Smooth muscle cell (in vitro differentiated cells): Measurements from ENCODE around the gene FGFR4. TPM values are rescaled to one million over a fixed set of nuclear protein-coding genes. Genes with fewer than 3 reads are reported as not detected.
"Not testable (repeated sequence)": the region's sequence is repeated elsewhere in the genome, so short reads cannot be mapped to it uniquely, and the experiment has no call there.

Source experiments
- DNase-seq: peaks from one replicate; lab custom pipeline; 2025; ENCODE audit not compliant: unreplicated experiment; lab: John Stamatoyannopoulos, UW
- H2AFZ ChIP-seq: fragments of 200-600 bp; sonication (generic); 2 replicates; pipeline ENCODE4 v1.6.0; 2016; ENCODE audit warnings: antibody characterized with exemption, low read depth, mild to moderate bottlenecking
- H3F3A ChIP-seq: fragments of 200-600 bp; sonication (generic); 2 replicates; pipeline ENCODE4 v1.6.0; 2017; ENCODE audit warnings: antibody characterized with exemption, low read depth
- H3K27ac ChIP-seq: fragments of 200-600 bp; sonication (generic); 2 replicates; pipeline ENCODE4 v1.5.1; 2016; ENCODE audit warnings: low read depth, mild to moderate bottlenecking
- H3K27me3 ChIP-seq: fragments of 200-600 bp; sonication (generic); 2 replicates; pipeline ENCODE4 v1.6.1; 2016; ENCODE audit warnings: low read depth, mild to moderate bottlenecking
- H3K36me3 ChIP-seq: fragments of 200-600 bp; sonication (generic); 2 replicates; pipeline ENCODE4 v1.5.1; 2016; ENCODE audit warnings: low read depth
- H3K4me1 ChIP-seq: fragments of 200-600 bp; sonication (generic); 2 replicates; pipeline ENCODE4 v1.5.1; 2016; ENCODE audit warnings: low read depth
- H3K4me2 ChIP-seq: fragments of 200-600 bp; sonication (generic); 2 replicates; pipeline ENCODE4 v1.6.0; 2016; ENCODE audit warnings: mild to moderate bottlenecking
- H3K4me3 ChIP-seq: fragments of 200-600 bp; sonication (generic); 2 replicates; pipeline ENCODE4 v1.5.1; 2016; ENCODE audit warnings: mild to moderate bottlenecking
- H3K79me2 ChIP-seq: fragments of 200-600 bp; sonication (generic); 2 replicates; pipeline ENCODE4 v1.6.0; 2016; ENCODE audit warnings: low read depth, mild to moderate bottlenecking
- H3K9ac ChIP-seq: fragments of 200-600 bp; sonication (generic); 2 replicates; pipeline ENCODE4 v1.6.0; 2016; ENCODE audit warnings: low read depth
- H3K9me3 ChIP-seq: fragments of 200-600 bp; sonication (generic); replicated peaks from 2 replicates; pipeline ENCODE4 v1.5.1; 2016; ENCODE audit warnings: low read depth
- H4K20me1 ChIP-seq: fragments of 200-600 bp; sonication (generic); 2 replicates; pipeline ENCODE4 v1.6.0; 2016; ENCODE audit warnings: low read depth
- WGBS: methylation state at CpG from one replicate; pipeline ENCODE4 v1.1.7; 2016; ENCODE audit warnings: low lambda C conversion rate; 5-methylcytosine and 5-hydroxymethylcytosine counted together
- polyA plus RNA-seq: library from polyadenylated mRNA; unstranded; fragments of >200 nt; fragmentation: Nextera tagmentation; extraction: Ambion mirVana; gene quantifications from 2 replicates; pipeline ENCODE4 v1.2.1, GENCODE V29; 2016
- total RNA-seq: library from RNA; depleted of rRNA; stranded (reverse); fragments of >200 nt; gene quantifications from 2 replicates; pipeline ENCODE4 v1.2.3, GENCODE V29; 2014
- TF ChIP-seq, protein P1 (sequence below): fragments of 200-600 bp; sonication (generic); IDR thresholded peaks from 2 replicates; pipeline ENCODE4 v1.5.1; 2017; ENCODE audit warnings: borderline replicate concordance, mild to moderate bottlenecking, antibody characterized with exemption; ENCODE audit not compliant: insufficient read depth, poor library complexity, severe bottlenecking

FGFR4 gene
- total and polyA plus RNA-seq, 2 experiments from 2014 or later: 0.90 to 1.1 TPM

DNA sequence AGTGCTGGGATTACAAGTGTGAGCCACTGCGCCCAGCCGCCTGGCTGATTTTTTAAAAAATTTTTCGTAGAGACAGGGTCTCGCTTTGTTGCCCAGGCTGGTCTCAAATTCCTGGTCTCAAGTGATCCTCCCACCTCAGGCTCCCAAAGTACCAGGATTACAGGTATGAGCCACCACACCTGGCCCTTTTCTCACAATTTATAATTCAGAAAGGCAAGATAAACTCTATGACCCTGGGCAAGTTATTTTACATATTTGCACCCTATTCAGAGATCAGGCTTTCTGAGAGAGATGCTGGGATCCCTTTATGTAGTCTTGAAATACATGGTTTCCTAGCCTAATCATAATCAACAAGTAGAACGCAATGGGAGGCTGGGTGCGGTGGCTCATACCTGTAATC is 43.6 kb upstream of the FGFR4 start:
- no peak overlapping the region for H3K27ac ChIP-seq
- no peak for DNase-seq
- no peak overlapping the region for H2AFZ ChIP-seq
- TF ChIP-seq, protein P1, sequence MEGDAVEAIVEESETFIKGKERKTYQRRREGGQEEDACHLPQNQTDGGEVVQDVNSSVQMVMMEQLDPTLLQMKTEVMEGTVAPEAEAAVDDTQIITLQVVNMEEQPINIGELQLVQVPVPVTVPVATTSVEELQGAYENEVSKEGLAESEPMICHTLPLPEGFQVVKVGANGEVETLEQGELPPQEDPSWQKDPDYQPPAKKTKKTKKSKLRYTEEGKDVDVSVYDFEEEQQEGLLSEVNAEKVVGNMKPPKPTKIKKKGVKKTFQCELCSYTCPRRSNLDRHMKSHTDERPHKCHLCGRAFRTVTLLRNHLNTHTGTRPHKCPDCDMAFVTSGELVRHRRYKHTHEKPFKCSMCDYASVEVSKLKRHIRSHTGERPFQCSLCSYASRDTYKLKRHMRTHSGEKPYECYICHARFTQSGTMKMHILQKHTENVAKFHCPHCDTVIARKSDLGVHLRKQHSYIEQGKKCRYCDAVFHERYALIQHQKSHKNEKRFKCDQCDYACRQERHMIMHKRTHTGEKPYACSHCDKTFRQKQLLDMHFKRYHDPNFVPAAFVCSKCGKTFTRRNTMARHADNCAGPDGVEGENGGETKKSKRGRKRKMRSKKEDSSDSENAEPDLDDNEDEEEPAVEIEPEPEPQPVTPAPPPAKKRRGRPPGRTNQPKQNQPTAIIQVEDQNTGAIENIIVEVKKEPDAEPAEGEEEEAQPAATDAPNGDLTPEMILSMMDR: no peak
- 98% methylated on average over 6 of the region's 6 CpGs for WGBS
- H3K4me2 ChIP-seq: no peak overlapping the region
- no peaks in the 10 kb centered on the region for H3F3A ChIP-seq
- H3K9ac ChIP-seq: no peak overlapping the region
- no peaks in the 10 kb centered on the region for H3K79me2 ChIP-seq
- no peaks in the 10 kb centered on the region for H3K4me1 ChIP-seq
- peaks cover 20% of the 10 kb centered on the region for H4K20me1 ChIP-seq
- no peaks in the 10 kb centered on the region for H3K36me3 ChIP-seq
- H3K4me3 ChIP-seq: no peak overlapping the region
- H3K9me3 ChIP-seq: no peaks in the 10 kb centered on the region
- H3K27me3 ChIP-seq: no peaks in the 10 kb centered on the region

DNA sequence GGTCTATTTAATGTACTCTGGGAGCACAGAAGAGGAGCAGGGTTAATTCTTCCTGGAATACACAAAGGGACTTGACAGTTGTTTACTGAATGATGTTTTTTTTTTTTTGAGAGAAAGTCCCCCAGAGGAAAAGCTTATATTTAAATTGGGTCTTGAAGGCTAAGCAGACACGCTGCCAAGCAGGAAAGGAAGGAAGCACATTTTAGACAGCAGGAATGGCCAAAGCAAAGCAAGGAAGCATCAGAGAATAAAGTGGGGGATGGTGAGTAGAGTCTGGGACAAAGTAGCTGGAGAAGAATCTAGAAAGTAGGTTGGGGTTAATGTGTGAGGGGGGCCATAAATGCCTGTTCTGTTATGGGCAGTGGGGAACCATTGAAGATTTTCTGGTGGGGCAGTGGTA is 42.8 kb upstream of the FGFR4 start:
- no peak overlapping the region for H3K4me2 ChIP-seq
- no peak overlapping the region for H3K27ac ChIP-seq
- H2AFZ ChIP-seq: no peak overlapping the region
- no peaks in the 10 kb centered on the region for H3K27me3 ChIP-seq
- H3K36me3 ChIP-seq: no peaks in the 10 kb centered on the region
- H3K9ac ChIP-seq: no peak overlapping the region
- no peak for DNase-seq
- no peaks in the 10 kb centered on the region for H3K79me2 ChIP-seq
- H4K20me1 ChIP-seq: peaks cover 12% of the 10 kb centered on the region
- H3K9me3 ChIP-seq: no peaks in the 10 kb centered on the region
- no peaks in the 10 kb centered on the region for H3K4me1 ChIP-seq
- no peak overlapping the region for H3K4me3 ChIP-seq
- 100% methylated on average over 1 of the region's 1 CpG for WGBS
- TF ChIP-seq, protein P1: no peak
- H3F3A ChIP-seq: no peaks in the 10 kb centered on the region

DNA sequence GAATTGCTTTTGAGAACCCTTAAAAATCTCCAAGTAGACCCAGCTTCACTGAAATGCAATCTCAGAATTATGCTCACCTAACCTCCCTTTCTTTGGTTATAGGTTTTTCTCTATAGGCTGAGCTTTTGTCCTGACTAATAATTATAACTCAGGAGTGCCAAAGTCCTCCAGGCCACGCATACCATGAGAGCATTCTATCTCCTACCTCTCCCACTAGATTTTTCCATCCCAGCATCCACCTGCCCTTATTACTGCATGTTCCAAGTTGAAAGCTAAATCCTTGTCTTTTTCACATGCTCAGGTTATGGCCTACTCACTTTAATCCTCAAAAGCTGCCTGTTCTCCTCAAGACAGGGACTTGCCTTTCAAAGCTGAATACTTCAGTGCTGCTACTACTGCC is 42.1 kb upstream of the FGFR4 start:
- Histone ChIP-seq H3K9ac (no peak overlapping the region), H3K4me1 (no peaks in the 10 kb centered on the region), H3K27ac (no peak overlapping the region), H3K4me3 (no peak overlapping the region), H2AFZ (no peak overlapping the region), H3K27me3 (no peaks in the 10 kb centered on the region), H3K79me2 (no peaks in the 10 kb centered on the region), H3F3A (no peaks in the 10 kb centered on the region), H3K36me3 (no peaks in the 10 kb centered on the region), H4K20me1 (peaks cover 5% of the 10 kb centered on the region), H3K9me3 (no peaks in the 10 kb centered on the region), H3K4me2 (no peak overlapping the region)
- DNase-seq: no peak
- TF ChIP-seq, protein P1: no peak
- WGBS: 90% methylated on average over 1 of the region's 1 CpG

DNA sequence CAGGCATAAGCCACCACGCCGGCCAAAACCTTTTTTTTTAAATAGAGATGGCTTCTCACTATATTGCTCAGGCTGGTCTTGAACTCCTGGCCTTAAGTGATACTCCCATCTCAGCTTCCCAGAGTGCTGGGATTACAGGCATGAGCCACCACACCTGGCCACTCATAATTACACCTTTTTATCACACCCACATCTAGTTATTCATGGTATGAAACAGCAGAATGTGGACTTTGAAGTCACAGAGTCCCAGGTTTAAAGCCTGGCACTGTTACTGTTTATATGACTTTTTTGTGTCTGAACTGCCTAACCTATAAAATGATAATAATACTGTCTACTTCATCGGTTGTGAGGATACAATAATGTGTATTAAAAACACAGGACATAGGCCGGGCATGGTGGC is 41.1 kb upstream of the FGFR4 start:
- Histone ChIP-seq H3F3A (no peaks in the 10 kb centered on the region), H3K79me2 (no peaks in the 10 kb centered on the region), H3K4me1 (no peaks in the 10 kb centered on the region), H3K4me3 (no peak overlapping the region), H3K27me3 (no peaks in the 10 kb centered on the region), H2AFZ (no peak overlapping the region), H3K36me3 (no peaks in the 10 kb centered on the region), H4K20me1 (no peaks in the 10 kb centered on the region), H3K27ac (no peak overlapping the region), H3K4me2 (no peak overlapping the region), H3K9me3 (no peaks in the 10 kb centered on the region), H3K9ac (no peak overlapping the region)
- DNase-seq: no peak
- TF ChIP-seq, protein P1: no peak
- WGBS: 96% methylated on average over 4 of the region's 4 CpGs

DNA sequence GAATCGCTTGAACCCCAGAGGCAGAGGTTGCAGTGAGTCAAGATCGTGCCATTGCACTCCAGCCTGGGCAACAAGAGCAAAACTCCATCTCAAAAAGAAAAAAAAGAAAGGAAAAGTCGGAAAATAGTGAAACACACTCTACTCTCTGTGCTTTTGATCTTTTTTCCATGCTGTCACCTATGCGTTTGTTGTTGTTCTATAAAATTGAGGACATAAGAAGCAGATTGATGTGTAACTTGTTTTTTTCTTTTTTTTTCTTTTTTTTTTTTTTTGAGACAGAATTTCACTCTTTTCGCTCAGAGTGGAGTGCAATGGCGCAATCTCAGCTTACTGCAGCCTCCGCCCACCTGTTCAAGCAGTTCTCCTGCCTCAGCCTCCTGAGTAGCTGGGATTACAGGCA is 38.2 kb upstream of the FGFR4 start:
- not testable (repeated sequence) for H3K4me1 ChIP-seq, H3K27me3 ChIP-seq, H3K9ac ChIP-seq, DNase-seq, H3F3A ChIP-seq, H3K9me3 ChIP-seq, H4K20me1 ChIP-seq, H3K4me3 ChIP-seq, H2AFZ ChIP-seq, H3K36me3 ChIP-seq, H3K27ac ChIP-seq, H3K4me2 ChIP-seq, H3K79me2 ChIP-seq
- WGBS: 91% methylated on average over 7 of the region's 7 CpGs
